GM23248 (cell line): ENCODE measurements around the gene CYP4A22. TPM values are rescaled to one million over a fixed set of nuclear protein-coding genes. Genes with fewer than 3 reads are reported as not detected.
A peak's percentile ranks its signal among the peaks of the same experiment; 100 is the strongest.
"Not testable (repeated sequence)": the region's sequence is repeated elsewhere in the genome, so short reads cannot be mapped to it uniquely, and the experiment has no call there.

Experiments used
- DNase-seq: peaks from one replicate; pipeline ENCODE4 v3.0.0-alpha.2; 2015
- H2AFZ ChIP-seq: fragments of 200-600 bp; sonication (generic); 2 replicates; pipeline ENCODE4 v1.6.1; 2016; ENCODE audit warnings: antibody characterized with exemption
- H3F3A ChIP-seq: fragments of 200-600 bp; sonication (generic); 2 replicates; pipeline ENCODE4 v1.6.1; 2016; ENCODE audit warnings: mild to moderate bottlenecking, antibody characterized with exemption, mixed run types; ENCODE audit not compliant: insufficient read depth
- H3K27ac ChIP-seq: fragments of 200-600 bp; sonication (generic); 2 replicates; pipeline ENCODE4 v1.5.1; 2016; ENCODE audit warnings: mild to moderate bottlenecking
- H3K27me3 ChIP-seq: fragments of 200-600 bp; sonication (generic); replicated peaks from 2 replicates; pipeline ENCODE4 v1.6.1; 2016; ENCODE audit warnings: mild to moderate bottlenecking; ENCODE audit not compliant: insufficient read depth
- H3K36me3 ChIP-seq: fragments of 200-600 bp; sonication (generic); 2 replicates; pipeline ENCODE4 v1.6.1; 2016; ENCODE audit warnings: low read depth, mild to moderate bottlenecking
- H3K4me1 ChIP-seq: fragments of 200-600 bp; sonication (generic); 2 replicates; pipeline ENCODE4 v1.6.1; 2016; ENCODE audit warnings: mild to moderate bottlenecking; ENCODE audit not compliant: insufficient read depth
- H3K4me2 ChIP-seq: fragments of 200-600 bp; sonication (generic); one replicate; pipeline ENCODE4 v1.6.1; 2016; ENCODE audit warnings: mild to moderate bottlenecking; ENCODE audit not compliant: unreplicated experiment
- H3K4me3 ChIP-seq: fragments of 200-600 bp; sonication (generic); 2 replicates; pipeline ENCODE4 v1.5.1; 2016; ENCODE audit warnings: mild to moderate bottlenecking
- H3K79me2 ChIP-seq: fragments of 200-600 bp; sonication (generic); 2 replicates; pipeline ENCODE4 v1.6.1; 2016; ENCODE audit warnings: mild to moderate bottlenecking; ENCODE audit not compliant: insufficient read depth
- H3K9ac ChIP-seq: fragments of 200-600 bp; sonication (generic); 2 replicates; pipeline ENCODE4 v1.6.1; 2016; ENCODE audit warnings: mild to moderate bottlenecking
- H3K9me2 ChIP-seq: fragments of 200-600 bp; sonication (generic); 2 replicates; pipeline ENCODE4 v1.6.1; 2016; ENCODE audit warnings: mixed run types, mild to moderate bottlenecking, moderate library complexity; ENCODE audit not compliant: insufficient read depth
- H3K9me3 ChIP-seq: fragments of 200-600 bp; sonication (generic); one replicate; pipeline ENCODE4 v1.6.1; 2017; ENCODE audit warnings: low read depth
- H4K20me1 ChIP-seq: fragments of 200-600 bp; sonication (generic); 2 replicates; pipeline ENCODE4 v1.6.0; 2016; ENCODE audit not compliant: insufficient read depth
- EZH2 ChIP-seq: fragments of 200-600 bp; sonication (generic); IDR thresholded peaks from 2 replicates; pipeline ENCODE4 v1.6.1; 2018; ENCODE audit warnings: antibody characterized with exemption, mild to moderate bottlenecking; ENCODE audit not compliant: insufficient read depth, poor library complexity, severe bottlenecking
- EZH2phosphoT487 ChIP-seq: fragments of 200-600 bp; sonication (generic); IDR thresholded peaks from 2 replicates; pipeline ENCODE4 v1.6.1; 2018; ENCODE audit warnings: antibody characterized with exemption, moderate library complexity, mild to moderate bottlenecking, low read depth; ENCODE audit not compliant: insufficient read depth
- whole genome bisulfite sequencing, 2 experiments: methylation state at CpG; one replicate each; pipeline ENCODE4 v1.1.6; 2015 to 2017; ENCODE audit warnings: low lambda C conversion rate in 2 of 2, low coverage in 1 of 2; ENCODE audit errors: missing lambda C conversion rate in 2 of 2; 5-methylcytosine and 5-hydroxymethylcytosine counted together
- in situ Hi-C: fragments of 300-500 bp; cut with MboI; formaldehyde crosslinking; loops from 2 replicates; pipeline ENCODE4 v1.15.0; 2020
- polyA plus RNA-seq: library from polyadenylated mRNA; unstranded; fragments of >200 nt; fragmentation: Nextera tagmentation; extraction: Ambion mirVana; gene quantifications from 2 replicates; pipeline ENCODE4 v1.2.1, GENCODE V29; 2016
- total RNA-seq: library from RNA; depleted of rRNA; stranded (reverse); fragments of >200 nt; shearing (Covaris generic); gene quantifications from 2 replicates; pipeline ENCODE4 v1.2.3, GENCODE V29; 2014; rRNA removed

CYP4A22 gene, protein sequence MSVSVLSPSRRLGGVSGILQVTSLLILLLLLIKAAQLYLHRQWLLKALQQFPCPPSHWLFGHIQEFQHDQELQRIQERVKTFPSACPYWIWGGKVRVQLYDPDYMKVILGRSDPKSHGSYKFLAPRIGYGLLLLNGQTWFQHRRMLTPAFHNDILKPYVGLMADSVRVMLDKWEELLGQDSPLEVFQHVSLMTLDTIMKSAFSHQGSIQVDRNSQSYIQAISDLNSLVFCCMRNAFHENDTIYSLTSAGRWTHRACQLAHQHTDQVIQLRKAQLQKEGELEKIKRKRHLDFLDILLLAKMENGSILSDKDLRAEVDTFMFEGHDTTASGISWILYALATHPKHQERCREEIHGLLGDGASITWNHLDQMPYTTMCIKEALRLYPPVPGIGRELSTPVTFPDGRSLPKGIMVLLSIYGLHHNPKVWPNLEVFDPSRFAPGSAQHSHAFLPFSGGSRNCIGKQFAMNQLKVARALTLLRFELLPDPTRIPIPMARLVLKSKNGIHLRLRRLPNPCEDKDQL
- not detected in 2 replicates for total RNA-seq
- polyA plus RNA-seq: not detected in 2 replicates

DNA sequence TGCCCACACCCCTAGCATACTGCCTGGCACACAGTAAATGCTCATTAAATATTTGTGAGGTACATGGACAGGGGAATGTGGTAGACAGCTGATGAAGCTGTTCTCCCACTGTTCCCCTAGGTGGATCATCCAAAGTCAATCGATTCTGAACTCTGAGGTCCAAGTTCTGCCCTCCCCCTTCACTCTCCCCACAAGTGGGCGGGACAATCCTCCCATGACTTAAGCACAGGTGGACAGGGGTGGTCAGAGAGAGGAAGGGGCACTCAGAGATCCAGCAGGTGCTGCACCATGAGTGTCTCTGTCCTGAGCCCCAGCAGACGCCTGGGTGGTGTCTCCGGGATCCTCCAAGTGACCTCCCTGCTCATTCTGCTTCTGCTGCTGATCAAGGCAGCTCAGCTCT is at the start of gene CYP4A22:
TSS of gene CYP4A22 (plus strand) at position 244 of the 400 bp plus-strand sequence. CDS start at position 289, 45 bp downstream.
- Histone ChIP-seq H3K36me3 (no peaks in the 10 kb centered on the region), H3K79me2 (no peaks in the 10 kb centered on the region), H3F3A (no peaks in the 10 kb centered on the region), H3K27me3 (no peaks in the 10 kb centered on the region), H3K9me2 (no peaks in the 10 kb centered on the region), H2AFZ (no peak within 1 kb of the TSS), H3K9me3 (no peaks in the 10 kb centered on the region), H3K27ac (no peak within 1 kb of the TSS), H3K4me2 (no peak within 1 kb of the TSS), H4K20me1 (no peaks in the 10 kb centered on the region), H3K4me3 (no peak within 1 kb of the TSS), H3K9ac (no peak within 1 kb of the TSS), H3K4me1 (no peaks in the 10 kb centered on the region)
- WGBS, 2 experiments: 39 to 47% methylated on average over 4 of the region's 4 CpGs
- DNase-seq: no peak
- in situ Hi-C loops: no loop called here
- TF ChIP-seq EZH2phosphoT487 (no peak), EZH2 (no peak)

DNA sequence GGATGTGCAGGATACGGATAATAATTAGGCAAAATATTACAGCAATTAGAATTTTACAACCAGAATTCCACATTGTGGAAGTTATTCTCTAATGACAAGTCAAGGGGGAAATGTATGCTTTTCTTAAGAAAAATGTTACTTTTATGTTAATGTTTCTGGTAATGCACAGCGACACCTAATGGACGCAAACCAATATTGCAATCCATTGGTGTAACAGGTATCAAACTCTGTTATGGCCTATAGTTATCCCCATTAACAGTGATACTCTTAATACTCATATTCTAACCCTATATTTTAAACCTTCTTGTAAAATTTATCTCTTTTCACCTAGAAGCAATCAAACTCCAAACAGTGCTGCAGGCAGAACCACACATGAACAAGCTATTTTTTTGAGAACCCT is 47.9 kb upstream of the CYP4A22 start:
- WGBS, 2 experiments: 2 to 7% methylated on average over 3 of the region's 3 CpGs
- H3K27me3 ChIP-seq, H3K79me2 ChIP-seq, H2AFZ ChIP-seq, in situ Hi-C loops, H3K4me2 ChIP-seq, H4K20me1 ChIP-seq, H3K36me3 ChIP-seq, H3K9ac ChIP-seq, H3K27ac ChIP-seq, H3K9me2 ChIP-seq, H3K4me1 ChIP-seq, H3F3A ChIP-seq, H3K9me3 ChIP-seq, H3K4me3 ChIP-seq: not testable (repeated sequence)
- DNase-seq: peak; percentile 31

DNA sequence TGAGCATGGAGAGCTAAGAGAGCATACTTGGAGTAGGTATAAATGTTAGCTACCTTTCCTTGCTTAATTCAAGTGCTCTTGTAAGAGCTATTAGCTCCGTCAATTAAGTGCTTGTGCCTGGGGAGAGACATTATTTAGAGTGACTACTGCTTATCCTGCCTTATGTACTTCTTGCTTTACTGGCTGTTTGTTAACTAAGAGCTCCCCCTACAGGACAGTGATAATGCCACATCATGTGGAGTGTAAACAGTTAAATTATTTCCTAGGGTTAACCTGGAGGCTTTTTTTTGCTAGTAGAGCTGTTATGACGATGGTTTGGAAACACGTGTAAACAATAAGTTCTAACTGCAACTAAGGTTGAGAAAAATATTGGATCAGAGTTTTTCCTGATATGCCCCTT is 45.8 kb upstream of the CYP4A22 start:
- H3K4me1 ChIP-seq, H4K20me1 ChIP-seq, H3K4me2 ChIP-seq, H3K79me2 ChIP-seq, H3K4me3 ChIP-seq, in situ Hi-C loops, H3F3A ChIP-seq, H3K36me3 ChIP-seq, H3K9ac ChIP-seq, H3K9me3 ChIP-seq, H3K27me3 ChIP-seq, DNase-seq, H2AFZ ChIP-seq, H3K9me2 ChIP-seq, H3K27ac ChIP-seq: not testable (repeated sequence)
- WGBS, 2 experiments: 0 to 1% methylated on average over 3 of the region's 3 CpGs

DNA sequence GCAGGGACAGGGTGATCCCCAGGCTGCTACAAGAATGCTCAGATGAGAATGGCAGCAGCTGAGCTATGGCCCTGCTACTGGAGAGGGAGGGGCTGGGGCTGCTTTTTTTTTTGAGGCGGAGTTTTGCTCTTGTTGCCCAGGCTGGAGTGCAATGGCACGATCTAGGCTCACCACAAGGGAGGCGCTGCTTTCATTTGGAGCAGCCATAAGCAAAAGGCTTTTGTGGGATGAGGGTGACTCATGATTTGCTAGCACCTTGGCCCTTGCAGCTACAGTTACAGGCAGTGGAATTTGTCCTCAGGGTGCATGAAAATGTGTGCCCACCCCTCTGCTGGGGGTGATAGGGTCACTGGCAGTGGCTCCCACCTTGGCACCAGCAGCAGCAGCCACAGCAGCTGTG is 32.4 kb upstream of the CYP4A22 start:
- Histone ChIP-seq H3K4me3 (no peak overlapping the region), H3K4me1 (no peaks in the 10 kb centered on the region), H3K27ac (no peak overlapping the region), H3K36me3 (no peaks in the 10 kb centered on the region), H4K20me1 (no peaks in the 10 kb centered on the region), H3K9ac (no peak overlapping the region), H3F3A (no peaks in the 10 kb centered on the region), H3K27me3 (no peaks in the 10 kb centered on the region), H3K9me3 (no peaks in the 10 kb centered on the region), H2AFZ (no peak overlapping the region), H3K4me2 (no peak overlapping the region), H3K79me2 (no peaks in the 10 kb centered on the region), H3K9me2 (no peaks in the 10 kb centered on the region)
- in situ Hi-C loops: no loop called here
- TF ChIP-seq EZH2: no peak
- TF ChIP-seq EZH2phosphoT487: no peak
- 72 to 77% methylated on average over 3 of the region's 3 CpGs for WGBS, 2 experiments
- DNase-seq: no peak

DNA sequence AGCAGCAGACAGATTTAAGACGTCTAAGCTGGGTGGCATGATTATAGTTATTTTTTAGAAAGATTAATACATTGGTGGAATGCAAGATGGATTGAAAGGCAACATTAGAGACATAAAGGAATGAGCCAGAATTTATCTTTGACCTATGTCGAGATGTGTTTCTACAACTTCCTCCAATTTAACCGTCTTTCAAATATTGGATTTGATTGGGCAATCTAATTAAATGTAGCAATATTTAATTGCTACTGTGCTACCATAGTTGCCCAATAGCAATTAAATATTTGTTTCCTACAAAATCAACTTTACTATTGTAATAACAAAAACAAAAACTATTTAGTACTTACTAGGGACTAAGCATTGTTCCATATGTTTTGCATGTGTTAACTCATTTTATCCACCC is 30.4 kb upstream of the CYP4A22 start:
- H3K9me3 ChIP-seq: no peaks in the 10 kb centered on the region
- H3K4me3 ChIP-seq: no peak overlapping the region
- no peak overlapping the region for H3K4me2 ChIP-seq
- H3F3A ChIP-seq: no peaks in the 10 kb centered on the region
- no peaks in the 10 kb centered on the region for H3K4me1 ChIP-seq
- H3K27ac ChIP-seq: no peak overlapping the region
- H3K79me2 ChIP-seq: no peaks in the 10 kb centered on the region
- no peak for DNase-seq
- H3K9ac ChIP-seq: no peak overlapping the region
- H2AFZ ChIP-seq: no peak overlapping the region
- in situ Hi-C loops: no loop called here
- H4K20me1 ChIP-seq: no peaks in the 10 kb centered on the region
- 71 to 77% methylated on average over 3 of the region's 3 CpGs for WGBS, 2 experiments
- H3K27me3 ChIP-seq: no peaks in the 10 kb centered on the region
- TF ChIP-seq EZH2 (no peak), EZH2phosphoT487 (no peak)
- H3K9me2 ChIP-seq: no peaks in the 10 kb centered on the region
- H3K36me3 ChIP-seq: no peaks in the 10 kb centered on the region

DNA sequence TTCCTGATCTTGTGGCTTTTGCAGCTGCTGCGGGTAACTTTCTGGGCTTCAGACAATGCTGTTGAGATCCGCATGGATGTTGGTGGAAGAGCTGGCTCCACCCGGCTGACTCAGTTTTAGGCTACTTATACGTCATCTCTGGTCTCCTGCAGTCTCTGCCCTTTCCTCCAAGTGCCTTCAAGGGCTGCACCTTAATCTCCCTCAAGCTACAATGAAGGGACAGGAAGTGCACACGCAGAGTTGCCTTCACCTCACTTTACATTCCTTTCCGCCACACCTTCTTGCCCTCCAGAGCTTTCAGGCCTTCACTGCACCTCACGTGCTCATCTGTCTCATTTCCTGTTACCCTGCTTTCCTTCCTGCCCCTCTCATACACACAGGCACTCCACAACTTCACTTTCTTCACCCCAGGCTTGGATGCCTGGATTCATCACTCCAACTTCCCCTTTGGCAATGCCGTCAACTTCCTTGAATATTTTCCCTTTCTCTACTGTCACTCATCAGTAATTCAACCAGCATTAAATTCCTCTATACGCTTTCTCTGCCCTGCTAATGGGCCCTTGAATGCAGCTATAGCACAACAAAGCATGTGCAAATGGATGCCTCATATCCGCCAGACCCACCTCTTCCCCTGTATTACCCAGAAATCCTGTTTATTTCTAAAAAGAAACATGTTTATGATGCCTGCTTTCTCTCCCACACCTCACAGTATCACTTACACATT is 29.2 kb upstream of the CYP4A22 start:
- H3K79me2 ChIP-seq, H3K27me3 ChIP-seq, H2AFZ ChIP-seq, in situ Hi-C loops, H3K36me3 ChIP-seq, H3K4me2 ChIP-seq, H3K9me3 ChIP-seq, H4K20me1 ChIP-seq, H3K4me1 ChIP-seq, H3K9me2 ChIP-seq, H3K9ac ChIP-seq, H3K4me3 ChIP-seq, H3F3A ChIP-seq, H3K27ac ChIP-seq: not testable (repeated sequence)
- 72 to 76% methylated on average over 8 of the region's 10 CpGs for WGBS, 2 experiments
- DNase-seq: peak; percentile 7

DNA sequence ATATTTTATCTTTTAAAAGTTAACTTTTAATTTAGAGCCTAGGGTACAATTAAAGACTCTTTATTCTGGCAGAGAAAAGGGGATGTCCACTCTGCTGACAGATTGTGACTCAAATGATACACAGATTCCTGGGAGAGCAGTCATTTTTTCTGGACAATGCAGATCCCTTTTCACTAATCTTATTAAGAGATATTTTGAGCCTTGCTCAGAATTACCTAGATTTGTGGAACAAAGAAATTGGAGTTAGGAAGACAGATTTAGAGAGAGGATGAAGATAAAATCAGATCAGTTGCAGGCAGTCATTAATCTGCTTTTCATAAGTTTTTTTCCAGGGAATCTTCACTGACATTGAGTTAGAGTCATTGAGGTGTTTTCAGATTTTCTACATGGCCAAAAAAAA is 27.8 kb upstream of the CYP4A22 start:
- H3K79me2 ChIP-seq, H3K36me3 ChIP-seq, H3K9me2 ChIP-seq, H3F3A ChIP-seq, H3K4me2 ChIP-seq, H2AFZ ChIP-seq, H3K4me1 ChIP-seq, H3K27ac ChIP-seq, H3K9ac ChIP-seq, H3K9me3 ChIP-seq, H3K4me3 ChIP-seq, H4K20me1 ChIP-seq, in situ Hi-C loops, H3K27me3 ChIP-seq: not testable (repeated sequence)
- DNase-seq: peak; percentile 17
